Tongue (tissue), 2 donors: ENCODE results near the gene NEURL3. TPM values are rescaled to one million over a fixed set of nuclear protein-coding genes. Genes with fewer than 3 reads are reported as not detected.

Experiments
- DNase-seq: peaks from one replicate; pipeline ENCODE4 v3.0.0-alpha.2; 2015
- total RNA-seq: library from RNA; depleted of rRNA; stranded (reverse); fragments of >200 nt; gene quantifications from one replicate; pipeline ENCODE4 v1.2.3, GENCODE V29; 2014

The NEURL3 gene
- total RNA-seq, 1 donor from 2014 or later, result 2.7 TPM

GRCh38 chr2:96539215-96539920 lies 34.2 kb upstream of the NEURL3 start:
- DNase-seq, result no peak

GRCh38 chr2:96538487-96539214 lies 33.5 kb upstream of the NEURL3 start:
- DNase-seq, result peak; percentile 65

DNA sequence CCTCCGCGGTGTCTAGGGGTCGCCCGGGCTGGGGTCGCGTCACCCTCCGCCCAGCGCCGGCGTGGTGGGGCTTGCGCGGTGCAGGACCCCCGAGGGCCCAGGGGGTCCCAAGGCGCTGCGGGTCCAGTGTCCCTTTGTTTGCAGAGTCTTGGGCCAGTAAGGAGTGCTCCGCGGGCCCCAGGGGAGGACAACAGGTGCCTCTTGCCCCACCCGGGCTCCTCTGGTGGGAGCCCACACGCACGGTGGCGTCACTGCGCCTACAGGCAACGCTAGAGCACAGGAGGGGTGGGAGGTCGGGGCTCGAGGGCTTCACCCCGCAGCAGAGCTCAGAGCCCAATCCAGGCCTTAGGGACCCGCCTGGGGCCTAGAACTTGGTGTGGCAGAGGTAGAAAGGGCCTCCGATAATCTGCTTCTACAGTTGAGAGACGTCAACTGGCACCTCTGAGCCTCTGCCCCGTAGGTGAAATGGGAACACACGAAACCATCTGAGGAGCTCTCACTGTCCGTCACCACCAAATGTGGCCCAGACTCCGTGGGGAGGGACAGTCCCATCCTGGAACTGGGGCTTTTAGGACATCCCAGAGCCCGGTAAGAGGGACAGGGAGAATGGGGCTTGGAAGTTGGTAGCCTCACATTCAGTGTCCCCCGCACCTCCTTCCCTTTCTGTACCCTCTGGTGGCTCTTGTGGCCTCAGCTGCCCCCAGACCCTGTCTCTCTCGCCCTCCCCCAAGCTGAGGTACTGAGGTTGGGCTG lies 32.8 kb upstream of the NEURL3 start:
- DNase-seq, result no peak

- DNase-seq, result peak; percentile 75
Measured at GRCh38 chr2:96537066-96537733, 32.0 kb upstream of the NEURL3 start.

GRCh38 chr2:96536445-96537065 lies 31.4 kb upstream of the NEURL3 start, which contains the start of gene ARID5A:
ARID5A (plus strand) TSS chr2:96536752; CDS start chr2:96536827, 75 bp downstream.
- peak; percentile 96 for DNase-seq

GRCh38 chr2:96535331-96535730 lies 30.2 kb upstream of the NEURL3 start:
- DNase-seq, result no peak

GRCh38 chr2:96534701-96535181 lies 29.6 kb upstream of the NEURL3 start:
- peak; percentile 41 for DNase-seq

DNA sequence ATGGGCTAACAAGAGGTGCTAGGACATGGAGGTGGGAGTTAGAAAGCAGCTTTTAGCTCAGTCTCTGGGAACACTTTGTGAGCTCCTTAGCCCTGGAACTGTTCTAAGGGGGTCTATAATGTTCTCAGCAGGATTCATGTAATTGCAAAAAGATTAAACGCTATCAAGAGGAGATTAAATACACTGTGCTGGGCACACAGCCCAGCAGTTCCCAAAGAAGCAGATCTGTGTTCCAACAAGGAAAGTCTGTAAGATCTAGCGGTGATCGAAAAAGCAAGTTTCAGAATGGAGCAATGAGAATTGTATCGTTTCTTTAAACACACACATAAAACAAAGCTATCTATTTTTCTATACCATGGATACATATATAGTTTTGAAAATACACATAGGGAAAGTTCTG lies 29.0 kb upstream of the NEURL3 start:
- DNase-seq, result peak; percentile 43

DNA sequence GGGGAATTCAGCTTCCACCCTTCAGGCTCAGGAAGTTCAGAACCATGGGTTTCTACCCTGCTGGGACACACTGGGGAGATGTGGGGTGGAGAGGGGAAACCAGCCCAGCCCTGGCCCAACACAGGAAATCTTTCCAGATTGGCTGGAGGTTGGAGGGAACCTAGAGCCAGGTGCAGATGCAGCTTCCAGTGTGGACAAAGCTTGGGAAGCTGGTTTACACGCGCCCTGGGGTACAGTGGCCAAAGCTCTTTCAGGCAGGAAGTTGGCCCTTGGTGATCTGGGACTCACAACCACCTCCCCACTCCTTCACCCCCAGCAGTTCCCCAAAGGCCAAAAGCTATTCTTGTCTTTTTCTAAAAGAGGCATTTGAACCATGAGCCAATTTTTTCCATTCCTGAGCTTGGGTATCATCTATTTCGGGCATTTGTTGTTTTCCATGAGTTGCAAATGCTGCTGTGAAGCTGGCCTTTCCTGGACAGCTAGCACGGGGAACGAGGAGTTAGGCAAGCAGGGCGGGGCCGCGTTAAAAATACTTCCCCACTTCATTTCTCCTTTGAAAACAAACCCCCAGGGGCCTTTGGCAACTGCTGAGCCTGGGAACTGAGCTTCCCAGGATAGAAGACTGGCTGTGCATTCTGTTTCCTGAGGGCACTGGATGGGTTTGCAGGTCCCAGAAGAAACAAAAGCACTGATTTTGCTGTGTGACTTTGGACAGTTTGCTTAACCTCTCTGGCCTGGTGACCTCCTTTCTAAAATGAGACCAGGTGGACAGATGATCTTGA lies 28.3 kb upstream of the NEURL3 start:
- DNase-seq, result peak; percentile 84

- DNase-seq, result no peak
Measured at GRCh38 chr2:96532641-96533291, 27.6 kb upstream of the NEURL3 start.

DNA sequence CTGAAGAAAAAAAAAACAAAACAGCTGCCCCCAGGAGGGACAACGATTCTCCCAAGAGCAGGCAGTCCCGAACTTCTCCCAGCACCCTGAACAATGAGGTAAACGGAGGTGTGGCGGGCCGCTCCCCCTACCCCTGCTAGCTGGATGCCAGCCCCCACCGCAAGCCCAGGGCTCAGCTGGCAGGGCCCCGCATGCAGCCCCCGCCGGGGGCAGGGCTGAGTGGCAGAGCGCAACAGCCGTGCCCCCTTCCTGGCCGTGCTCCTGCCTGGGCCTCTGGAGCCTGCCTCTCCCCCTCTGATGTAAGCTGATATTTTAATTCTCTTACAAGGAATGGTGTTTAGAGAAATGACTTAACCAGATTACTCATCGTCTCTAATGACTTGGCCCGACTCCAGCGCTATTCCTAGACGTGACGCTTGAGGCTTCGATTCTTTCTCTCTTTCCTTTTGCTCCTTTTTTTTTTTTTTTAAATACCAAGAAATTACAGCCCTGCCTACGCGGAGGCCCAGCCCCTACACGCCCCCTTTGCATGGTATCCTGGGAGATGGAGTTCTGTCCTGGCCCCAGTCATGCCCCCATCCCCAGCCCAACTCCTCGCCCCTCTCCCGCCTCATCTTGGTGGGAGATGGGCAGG lies 26.8 kb upstream of the NEURL3 start:
- peak; percentile 99 for DNase-seq

GRCh38 chr2:96531366-96531765 lies 26.2 kb upstream of the NEURL3 start:
- no peak for DNase-seq

DNA sequence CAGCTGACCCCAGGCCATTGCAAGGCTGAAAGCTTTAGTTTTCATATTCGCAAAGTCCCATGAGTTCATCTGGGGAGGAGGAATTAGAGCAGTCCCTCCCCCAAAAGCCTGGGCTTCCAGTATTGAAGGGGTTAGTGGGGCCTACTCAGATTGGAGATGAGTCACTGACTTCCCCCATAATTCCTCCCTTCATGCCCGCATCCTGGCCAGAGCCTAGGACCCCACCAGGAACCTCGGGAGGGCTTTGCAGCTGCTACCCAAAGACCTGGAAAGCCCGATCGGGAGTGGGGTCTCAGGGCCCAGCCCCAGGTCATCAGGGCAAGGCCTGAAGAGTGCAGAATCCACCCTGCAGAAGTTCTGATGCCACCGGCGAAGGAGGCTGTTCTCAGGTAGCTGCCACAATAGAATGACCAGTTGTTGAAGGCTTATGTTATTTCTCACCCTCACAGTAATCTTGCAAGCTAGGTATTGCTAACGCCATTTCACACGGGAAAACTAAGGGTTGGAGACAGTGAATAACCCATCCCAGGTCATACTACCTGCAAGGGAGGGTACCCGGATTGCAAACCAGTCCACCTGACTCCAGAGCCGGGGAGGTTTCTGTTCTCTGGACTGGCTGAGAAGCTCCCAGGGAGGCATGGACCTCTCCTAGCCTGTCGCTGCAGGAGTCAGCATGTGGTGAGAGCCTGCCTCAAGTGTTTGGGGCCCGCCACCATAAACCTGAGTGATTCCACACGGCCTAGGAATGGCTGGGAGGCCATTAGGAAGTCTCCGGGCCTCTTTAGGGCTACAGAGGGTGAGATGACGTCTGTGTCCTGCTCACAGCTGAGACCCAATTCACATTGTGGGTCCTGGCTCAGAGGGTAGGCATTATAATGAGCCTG lies 25.6 kb upstream of the NEURL3 start:
- DNase-seq, result no peak

- no peak for DNase-seq
Measured at GRCh38 chr2:96530144-96530430, 24.9 kb upstream of the NEURL3 start.

DNA sequence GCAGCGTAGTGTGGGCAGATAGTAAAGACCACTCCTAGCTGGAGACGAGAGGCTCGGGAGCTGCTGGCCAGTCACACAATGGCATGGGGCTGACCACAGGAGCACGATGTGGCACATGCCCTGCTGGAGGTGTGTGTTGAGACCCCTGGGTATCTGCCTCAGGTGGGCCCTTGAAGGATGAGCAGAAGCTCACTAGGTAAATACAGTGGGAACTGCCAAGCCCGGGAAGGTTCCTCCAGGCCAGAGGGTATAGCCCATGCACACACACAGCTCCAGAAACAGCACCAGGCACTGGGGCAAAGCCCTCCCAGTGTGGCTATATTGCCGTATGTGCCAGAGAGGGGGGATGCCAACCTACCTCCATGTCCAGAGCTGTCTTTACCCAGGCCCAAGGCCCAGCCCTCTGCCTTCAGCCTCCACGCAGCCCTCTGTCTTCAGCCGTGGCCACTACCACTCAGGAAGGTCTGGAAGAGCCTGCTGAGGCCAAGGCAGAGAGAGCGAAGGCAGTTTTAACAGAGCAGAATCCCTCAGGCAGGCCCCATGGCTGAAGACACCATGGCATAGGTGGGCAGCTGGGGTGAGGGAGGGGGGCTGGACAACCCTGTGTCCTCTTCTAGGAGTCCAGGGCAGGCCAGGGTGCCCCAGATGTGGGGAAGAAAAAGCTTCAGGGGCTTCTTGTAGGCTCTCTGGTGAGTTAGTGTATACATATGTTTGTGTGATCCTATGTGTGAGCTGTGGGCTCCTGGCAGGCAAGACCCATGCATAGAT lies 24.4 kb upstream of the NEURL3 start:
- DNase-seq, result no peak

- no peak for DNase-seq
Measured at GRCh38 chr2:96528700-96529375, 23.7 kb upstream of the NEURL3 start.

- peak; percentile 73 for DNase-seq
Measured at GRCh38 chr2:96528006-96528699, 23.0 kb upstream of the NEURL3 start.
